Parathyroid adenoma (tissue), 2 donors: ENCODE results near the gene SNTA1.

ENCODE experiments used
- H2AFZ ChIP-seq: fragments of 300-600 bp; sonication (generic); one replicate; pipeline ENCODE4 v1.7.0; 2017; ENCODE audit warnings: antibody characterized with exemption, mild to moderate bottlenecking
- H3K27ac ChIP-seq: fragments of 300-600 bp; sonication (generic); one replicate; pipeline ENCODE4 v1.7.0; 2017
- H3K27me3 ChIP-seq: fragments of 300-600 bp; sonication (generic); one replicate; pipeline ENCODE4 v1.7.0; 2017; ENCODE audit warnings: low read length; ENCODE audit not compliant: control insufficient read depth, insufficient read depth
- H3K36me3 ChIP-seq: fragments of 300-600 bp; sonication (generic); one replicate; pipeline ENCODE4 v1.7.0; 2017; ENCODE audit warnings: low read length; ENCODE audit not compliant: control insufficient read depth, insufficient read depth
- H3K4me1 ChIP-seq: fragments of 300-600 bp; sonication (generic); one replicate; pipeline ENCODE4 v1.7.0; 2017; ENCODE audit warnings: control low read depth
- H3K4me2 ChIP-seq: fragments of 300-600 bp; sonication (generic); one replicate; pipeline ENCODE4 v1.7.0; 2017; ENCODE audit warnings: low read length
- H3K4me3 ChIP-seq: fragments of 300-600 bp; sonication (generic); one replicate; pipeline ENCODE4 v1.7.0; 2017; ENCODE audit warnings: low read depth, low read length
- H3K79me2 ChIP-seq: fragments of 300-600 bp; sonication (generic); one replicate; pipeline ENCODE4 v1.7.0; 2017; ENCODE audit warnings: control low read depth
- H3K9ac ChIP-seq: fragments of 300-600 bp; sonication (generic); one replicate; pipeline ENCODE4 v1.7.0; 2017; ENCODE audit warnings: mild to moderate bottlenecking
- H3K9me3 ChIP-seq: fragments of 300-600 bp; sonication (generic); one replicate; pipeline ENCODE4 v1.7.0; 2017; ENCODE audit warnings: low read length; ENCODE audit not compliant: control insufficient read depth
- TF ChIP-seq, protein P1 (sequence below): fragments of 300-600 bp; sonication (generic); IDR thresholded peaks from one replicate; pipeline ENCODE4 v1.7.0; 2017; ENCODE audit warnings: antibody characterized with exemption, mild to moderate bottlenecking
- donor health status: primary hyperparathyroidism.

The SNTA1 gene

DNA sequence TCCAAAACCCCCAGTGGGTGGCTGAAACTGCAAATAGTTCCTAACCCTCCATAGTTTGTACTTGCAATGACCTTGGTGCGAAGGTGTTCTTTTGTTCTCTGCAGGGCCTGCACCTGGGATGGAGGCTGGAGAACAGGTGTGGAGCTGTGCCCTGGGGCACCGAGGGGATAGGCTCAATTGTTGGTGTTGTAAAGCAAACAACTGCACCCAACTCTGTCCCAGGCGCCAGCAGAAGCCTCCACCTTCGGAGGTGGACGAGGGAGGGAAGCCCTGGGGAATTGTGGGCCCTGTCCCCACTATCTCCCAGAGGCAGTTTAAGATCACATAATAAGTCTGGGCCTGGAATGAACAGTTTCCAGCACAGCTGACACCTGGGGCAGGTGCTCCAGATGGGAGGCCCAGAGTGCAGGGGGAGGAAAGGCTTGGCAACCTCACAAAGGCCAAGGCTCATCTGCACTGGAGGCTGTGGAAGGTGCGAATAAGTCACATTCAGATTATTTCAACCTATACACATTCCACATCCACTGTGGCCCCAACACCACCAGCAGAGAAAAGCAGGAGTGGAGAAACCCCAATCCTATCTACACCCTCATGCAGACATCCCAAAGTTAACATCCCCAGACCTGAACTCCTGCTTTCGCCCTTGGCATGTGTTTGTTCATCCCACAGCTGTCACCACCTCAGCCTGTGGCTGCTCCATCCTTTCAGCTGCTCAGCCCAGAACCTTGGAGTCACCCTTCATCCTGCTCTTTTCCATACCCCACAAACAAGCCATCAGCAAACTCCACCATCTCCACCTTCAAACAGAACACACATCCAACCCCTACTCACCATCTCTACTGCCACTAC, 34.0 kb upstream of the SNTA1 start:
- H3K27me3 ChIP-seq = no peaks in the 10 kb centered on the region
- no peaks in the 10 kb centered on the region for H3K9me3 ChIP-seq
- H3K4me1 ChIP-seq = no peaks in the 10 kb centered on the region
- no peaks in the 10 kb centered on the region for H3K79me2 ChIP-seq
- H3K4me3 ChIP-seq = no peak overlapping the region
- H2AFZ ChIP-seq = no peak overlapping the region
- TF ChIP-seq, protein P1, sequence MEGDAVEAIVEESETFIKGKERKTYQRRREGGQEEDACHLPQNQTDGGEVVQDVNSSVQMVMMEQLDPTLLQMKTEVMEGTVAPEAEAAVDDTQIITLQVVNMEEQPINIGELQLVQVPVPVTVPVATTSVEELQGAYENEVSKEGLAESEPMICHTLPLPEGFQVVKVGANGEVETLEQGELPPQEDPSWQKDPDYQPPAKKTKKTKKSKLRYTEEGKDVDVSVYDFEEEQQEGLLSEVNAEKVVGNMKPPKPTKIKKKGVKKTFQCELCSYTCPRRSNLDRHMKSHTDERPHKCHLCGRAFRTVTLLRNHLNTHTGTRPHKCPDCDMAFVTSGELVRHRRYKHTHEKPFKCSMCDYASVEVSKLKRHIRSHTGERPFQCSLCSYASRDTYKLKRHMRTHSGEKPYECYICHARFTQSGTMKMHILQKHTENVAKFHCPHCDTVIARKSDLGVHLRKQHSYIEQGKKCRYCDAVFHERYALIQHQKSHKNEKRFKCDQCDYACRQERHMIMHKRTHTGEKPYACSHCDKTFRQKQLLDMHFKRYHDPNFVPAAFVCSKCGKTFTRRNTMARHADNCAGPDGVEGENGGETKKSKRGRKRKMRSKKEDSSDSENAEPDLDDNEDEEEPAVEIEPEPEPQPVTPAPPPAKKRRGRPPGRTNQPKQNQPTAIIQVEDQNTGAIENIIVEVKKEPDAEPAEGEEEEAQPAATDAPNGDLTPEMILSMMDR = no peak
- no peak overlapping the region for H3K9ac ChIP-seq
- no peak overlapping the region for H3K27ac ChIP-seq
- no peaks in the 10 kb centered on the region for H3K36me3 ChIP-seq
- no peak overlapping the region for H3K4me2 ChIP-seq

DNA sequence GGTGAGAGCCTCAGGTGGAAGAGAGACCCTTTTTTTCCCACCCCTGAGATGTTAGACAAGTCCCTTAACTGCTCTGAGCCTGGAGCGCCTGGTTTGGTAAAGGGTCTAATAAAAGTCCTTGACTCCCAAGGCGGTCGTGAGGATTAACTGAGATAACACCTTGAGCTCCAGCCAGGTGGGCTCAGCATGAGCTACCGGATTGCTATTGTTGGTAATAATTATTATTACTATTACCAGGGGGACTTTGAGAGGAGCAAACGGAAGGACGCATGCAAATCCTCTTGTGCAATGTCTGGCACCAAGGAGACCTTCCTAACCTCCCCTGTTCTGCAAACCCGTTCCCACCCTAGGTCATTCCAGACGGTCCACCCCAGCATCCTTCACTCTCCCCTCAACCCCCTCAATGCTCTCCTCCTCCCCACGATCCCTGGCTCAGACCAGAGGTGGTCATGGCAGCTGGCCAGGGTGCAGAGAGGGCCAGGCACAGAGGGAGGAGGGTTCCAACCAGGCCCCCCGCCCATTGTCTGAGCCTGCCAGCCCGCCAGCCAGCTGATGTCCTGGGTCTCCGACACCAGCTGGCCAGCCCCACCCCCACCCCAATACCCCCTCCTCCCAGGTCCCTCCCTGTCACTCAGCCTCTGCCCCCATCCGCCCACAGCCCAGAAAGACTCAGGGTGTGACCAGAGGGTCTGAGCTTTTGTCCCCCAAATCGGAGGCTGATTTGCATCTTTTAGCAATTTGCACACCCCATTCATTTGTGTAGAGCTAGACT, 32.0 kb upstream of the SNTA1 start:
- H3K79me2 ChIP-seq = no peaks in the 10 kb centered on the region
- H3K4me3 ChIP-seq = no peak overlapping the region

DNA sequence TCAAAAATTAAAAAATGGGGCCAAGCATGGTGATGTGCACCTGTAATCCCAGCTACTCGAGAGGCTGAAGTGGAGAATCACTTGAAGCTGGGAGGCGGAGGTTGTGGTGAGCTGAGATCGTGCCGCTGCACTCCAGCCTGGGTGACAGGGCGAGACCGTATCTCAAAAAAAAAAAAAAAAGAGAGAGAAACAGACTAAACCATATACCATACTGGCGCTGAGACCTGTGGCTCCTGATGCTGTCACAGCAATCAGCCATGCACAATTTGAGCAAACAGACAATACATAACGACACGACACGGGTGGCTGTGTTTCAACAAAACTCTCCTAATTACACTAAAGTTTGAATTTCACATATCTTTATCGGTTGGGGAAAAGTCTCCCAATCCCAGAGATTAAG, 31.4 kb upstream of the SNTA1 start:
- Histone ChIP-seq H3K79me2 (no peaks in the 10 kb centered on the region), H3K9ac (no peak overlapping the region), H3K9me3 (no peaks in the 10 kb centered on the region), H3K27ac (no peak overlapping the region), H3K4me1 (no peaks in the 10 kb centered on the region), H3K4me3 (no peak overlapping the region), H2AFZ (no peak overlapping the region), H3K4me2 (no peak overlapping the region), H3K36me3 (no peaks in the 10 kb centered on the region), H3K27me3 (no peaks in the 10 kb centered on the region)
- TF ChIP-seq, protein P1 = no peak

More for the DNA sequence above, 32.0 kb upstream of the SNTA1 start:
- no peaks in the 10 kb centered on the region for H3K9me3 ChIP-seq
- TF ChIP-seq, protein P1 = no peak
- H3K4me1 ChIP-seq = no peaks in the 10 kb centered on the region
- H3K4me2 ChIP-seq = no peak overlapping the region
- no peaks in the 10 kb centered on the region for H3K36me3 ChIP-seq
- H3K27me3 ChIP-seq = no peaks in the 10 kb centered on the region
- H2AFZ ChIP-seq = no peak overlapping the region
- no peak overlapping the region for H3K9ac ChIP-seq
- no peak overlapping the region for H3K27ac ChIP-seq

DNA sequence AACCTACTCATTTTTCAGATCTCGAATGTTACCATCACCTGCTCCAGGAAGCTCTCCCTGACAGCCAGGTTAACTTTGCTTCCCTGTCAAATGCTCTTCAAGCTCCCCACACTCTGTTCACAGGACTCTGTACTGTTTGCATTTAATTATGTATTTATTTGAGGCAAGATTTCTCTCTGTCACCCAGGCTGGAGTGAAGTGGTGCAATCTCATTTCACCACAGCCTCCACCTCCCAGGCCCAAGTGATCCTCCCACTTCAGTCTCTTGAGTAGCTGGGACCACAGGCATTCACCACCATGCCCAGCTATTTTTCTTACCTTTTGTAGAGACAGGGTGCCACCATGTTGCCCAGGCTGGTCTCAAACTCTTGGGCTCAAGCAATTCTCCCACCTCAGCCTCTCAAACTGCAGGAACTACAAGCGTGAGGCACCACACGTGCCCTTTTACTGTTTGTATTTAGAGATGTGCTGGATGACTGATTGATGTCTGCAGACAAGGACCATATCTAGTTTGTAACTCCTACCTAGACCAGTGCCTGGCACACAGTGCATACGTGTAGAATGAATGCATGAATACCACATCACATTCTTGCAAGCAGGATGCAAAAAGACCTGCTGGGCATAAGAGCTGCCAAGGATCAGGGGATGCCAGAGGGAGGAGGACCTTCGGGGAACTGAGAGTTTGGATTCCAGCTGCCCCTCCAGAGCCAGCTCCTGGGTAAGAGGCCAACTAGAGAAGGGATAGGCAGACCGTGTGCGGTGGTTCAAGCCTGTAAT, 30.7 kb upstream of the SNTA1 start:
- no peak overlapping the region for H2AFZ ChIP-seq
- no peaks in the 10 kb centered on the region for H3K79me2 ChIP-seq
- TF ChIP-seq, protein P1 = no peak
- H3K4me2 ChIP-seq = no peak overlapping the region
- no peak overlapping the region for H3K27ac ChIP-seq
- no peaks in the 10 kb centered on the region for H3K4me1 ChIP-seq
- no peaks in the 10 kb centered on the region for H3K27me3 ChIP-seq
- no peak overlapping the region for H3K4me3 ChIP-seq
- no peaks in the 10 kb centered on the region for H3K36me3 ChIP-seq
- H3K9me3 ChIP-seq = no peaks in the 10 kb centered on the region
- H3K9ac ChIP-seq = no peak overlapping the region
